GM13976 (cell line): ENCODE results near the gene ZPLD1.

Experiments
- DNase-seq: peaks from one replicate; pipeline ENCODE4 v3.0.0; 2012; ENCODE audit warnings: low spot score
- CTCF ChIP-seq: IDR thresholded peaks from 2 replicates; pipeline ENCODE4 v1.5.1; 2012; ENCODE audit warnings: borderline replicate concordance, mild to moderate bottlenecking; ENCODE audit not compliant: insufficient read depth; ENCODE audit errors: extremely low read depth, missing control alignments, control extremely low read depth
- in situ Hi-C: fragments of 300-500 bp; cut with MboI; formaldehyde crosslinking; loops from one replicate; pipeline ENCODE4 v1.12.0; 2022; ENCODE audit warnings: low sequenced_read_pairs, mixed read lengths, inconsistent platforms; ENCODE audit not compliant: unreplicated experiment

The ZPLD1 gene

GRCh38 chr3:102454181-102454580 lies 19.4 kb downstream of the ZPLD1 start:
- DNase-seq: no peak
- TF ChIP-seq CTCF: no peak
- in situ Hi-C loops: no loop called here

GRCh38 chr3:102457644-102458043 lies 22.8 kb downstream of the ZPLD1 start:
- no peak for TF ChIP-seq CTCF
- no peak for DNase-seq
- in situ Hi-C loops: no loop called here

GRCh38 chr3:102460579-102460978 lies 25.8 kb downstream of the ZPLD1 start:
- in situ Hi-C loops: no loop called here

GRCh38 chr3:102464261-102464660 lies 29.4 kb downstream of the ZPLD1 start:
- TF ChIP-seq CTCF: no peak
- in situ Hi-C loops: no loop called here

More at GRCh38 chr3:102460579-102460978, 25.8 kb downstream of the ZPLD1 start:
- DNase-seq: no peak
- TF ChIP-seq CTCF: no peak

GRCh38 chr3:102466001-102466400 lies 31.2 kb downstream of the ZPLD1 start:
- in situ Hi-C loops: no loop called here
- DNase-seq: no peak
- no peak for TF ChIP-seq CTCF

More at GRCh38 chr3:102464261-102464660, 29.4 kb downstream of the ZPLD1 start:
- no peak for DNase-seq

- in situ Hi-C loops: no loop called here
- no peak for DNase-seq
- no peak for TF ChIP-seq CTCF
These were observed 35.3 kb downstream of the ZPLD1 start for GRCh38 chr3:102470066-102470465.

GRCh38 chr3:102471001-102471400 lies 36.2 kb downstream of the ZPLD1 start:
- no peak for TF ChIP-seq CTCF
- no peak for DNase-seq
- in situ Hi-C loops: no loop called here
